RWPE1 (cell line): ENCODE measurements around the gene ELFN2.

Source experiments
- CTCF ChIA-PET: fragments of 350-600 bp; sonication (Branson Sonifier 250); formaldehyde crosslinking; extraction: SDS; loops from one replicate; lab custom pipeline; 2021; lab: Yijun Ruan, JAX
- POLR2A ChIA-PET: fragments of 400-600 bp; formaldehyde crosslinking; extraction: SDS; loops from one replicate; lab custom pipeline; 2020; ENCODE audit warnings: antibody characterized with exemption; ENCODE audit not compliant: low non-redundant PET; lab: Yijun Ruan, JAX
- DNase-seq: peaks from one replicate; pipeline ENCODE4 v3.0.0; 2012; ENCODE audit warnings: low spot score
- H3K27ac ChIP-seq: fragments of 450-650 bp; 2 replicates; pipeline ENCODE4 v1.5.1; 2017
- TF ChIP-seq, protein P1 (sequence below): fragments of 450-650 bp; conservative IDR thresholded peaks from 2 replicates; pipeline ENCODE4 v1.5.1; 2017; ENCODE audit warnings: low read depth, mild to moderate bottlenecking

ELFN2 gene

DNA sequence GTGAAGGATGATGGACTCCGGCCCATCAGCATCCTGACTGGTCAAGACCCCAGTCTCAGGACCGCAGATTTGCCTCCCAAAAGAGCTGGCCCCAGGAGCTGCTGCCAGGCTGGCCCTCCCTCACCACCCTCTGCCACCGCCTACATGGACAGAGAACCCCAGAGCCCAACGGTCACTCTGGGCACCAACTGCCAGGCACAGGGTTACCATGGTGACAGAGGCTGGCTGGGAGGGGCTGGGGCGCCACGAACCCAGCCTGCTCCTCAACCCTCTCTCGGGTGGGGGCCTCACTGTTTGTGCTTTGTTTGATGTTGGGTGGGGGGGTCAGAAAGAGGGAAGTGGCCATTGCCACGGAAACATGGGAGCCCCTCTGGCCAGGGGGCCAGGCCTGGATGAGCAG, 55.8 kb downstream of the ELFN2 start:
- CTCF ChIA-PET, result no interaction called here
- TF ChIP-seq, protein P1, sequence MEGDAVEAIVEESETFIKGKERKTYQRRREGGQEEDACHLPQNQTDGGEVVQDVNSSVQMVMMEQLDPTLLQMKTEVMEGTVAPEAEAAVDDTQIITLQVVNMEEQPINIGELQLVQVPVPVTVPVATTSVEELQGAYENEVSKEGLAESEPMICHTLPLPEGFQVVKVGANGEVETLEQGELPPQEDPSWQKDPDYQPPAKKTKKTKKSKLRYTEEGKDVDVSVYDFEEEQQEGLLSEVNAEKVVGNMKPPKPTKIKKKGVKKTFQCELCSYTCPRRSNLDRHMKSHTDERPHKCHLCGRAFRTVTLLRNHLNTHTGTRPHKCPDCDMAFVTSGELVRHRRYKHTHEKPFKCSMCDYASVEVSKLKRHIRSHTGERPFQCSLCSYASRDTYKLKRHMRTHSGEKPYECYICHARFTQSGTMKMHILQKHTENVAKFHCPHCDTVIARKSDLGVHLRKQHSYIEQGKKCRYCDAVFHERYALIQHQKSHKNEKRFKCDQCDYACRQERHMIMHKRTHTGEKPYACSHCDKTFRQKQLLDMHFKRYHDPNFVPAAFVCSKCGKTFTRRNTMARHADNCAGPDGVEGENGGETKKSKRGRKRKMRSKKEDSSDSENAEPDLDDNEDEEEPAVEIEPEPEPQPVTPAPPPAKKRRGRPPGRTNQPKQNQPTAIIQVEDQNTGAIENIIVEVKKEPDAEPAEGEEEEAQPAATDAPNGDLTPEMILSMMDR, result no peak
- no peak for DNase-seq
- no peak overlapping the region for H3K27ac ChIP-seq
- POLR2A ChIA-PET, result no interaction called here

DNA sequence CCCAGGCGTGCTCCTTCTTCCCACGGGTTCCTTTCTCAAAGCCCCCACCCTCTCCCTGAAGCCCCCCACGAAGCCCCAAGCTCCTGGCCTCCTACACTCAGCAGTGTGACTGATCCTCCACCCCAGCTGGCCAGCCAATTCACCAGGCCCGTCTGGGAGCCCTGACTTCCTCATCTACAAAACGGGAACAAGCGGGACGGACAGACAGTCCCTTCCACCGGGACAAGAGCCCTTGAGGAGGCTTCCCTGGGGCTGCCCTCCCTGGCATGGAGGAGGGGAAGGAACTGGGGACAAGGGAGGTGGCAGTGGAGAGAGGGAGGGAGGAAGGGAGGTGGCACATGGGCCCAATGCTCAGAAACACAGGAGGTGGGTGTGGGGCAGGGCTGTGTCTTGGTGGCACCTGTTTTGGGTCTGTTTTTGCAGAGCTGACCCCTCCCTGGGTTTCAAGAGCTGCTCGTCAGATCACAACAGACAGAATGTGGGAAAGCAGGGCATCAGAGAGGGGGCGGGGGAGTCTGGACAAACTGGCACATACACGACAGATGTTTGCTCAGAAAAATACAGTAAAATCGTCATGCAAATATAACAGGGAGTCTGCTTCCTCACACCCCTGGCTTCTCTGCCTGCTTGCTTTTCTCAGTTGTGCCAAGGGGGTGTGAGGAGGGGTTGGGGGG, 56.8 kb downstream of the ELFN2 start:
- TF ChIP-seq, protein P1, result no peak
- POLR2A ChIA-PET, result no interaction called here
- no peak for DNase-seq
- CTCF ChIA-PET, result interaction anchor here (0.6 kb wide), 2 partner anchors 50 to 292 kb away, joined by 3 read pairs; no protein-coding TSS in a partner anchor
- no peak overlapping the region for H3K27ac ChIP-seq

DNA sequence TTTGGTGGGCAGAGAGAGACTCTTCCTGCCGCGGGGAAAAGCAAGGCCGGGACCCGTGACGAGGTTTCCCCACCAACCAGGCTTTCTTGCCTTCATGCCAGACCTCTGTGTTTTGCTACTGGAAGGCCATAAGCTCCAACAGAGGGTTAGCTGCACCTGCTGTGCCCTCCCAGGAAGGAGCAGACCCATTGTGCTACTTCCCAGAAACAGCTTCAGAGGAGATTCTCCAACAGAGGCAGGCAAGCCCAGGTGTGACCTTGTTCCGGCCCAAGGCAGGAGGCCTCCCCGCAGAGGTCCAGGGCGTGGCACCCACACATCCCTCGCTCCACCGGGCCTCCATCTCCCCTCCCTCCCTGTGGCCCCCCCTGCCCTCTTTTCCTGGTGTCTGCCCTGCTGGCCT, 57.8 kb downstream of the ELFN2 start:
- TF ChIP-seq, protein P1, result no peak
- H3K27ac ChIP-seq, result no peak overlapping the region
- CTCF ChIA-PET, result interaction anchor here (1.0 kb wide), 1 partner anchor 13 kb away, joined by 3 read pairs; no protein-coding TSS in a partner anchor
- POLR2A ChIA-PET, result no interaction called here
- no peak for DNase-seq

DNA sequence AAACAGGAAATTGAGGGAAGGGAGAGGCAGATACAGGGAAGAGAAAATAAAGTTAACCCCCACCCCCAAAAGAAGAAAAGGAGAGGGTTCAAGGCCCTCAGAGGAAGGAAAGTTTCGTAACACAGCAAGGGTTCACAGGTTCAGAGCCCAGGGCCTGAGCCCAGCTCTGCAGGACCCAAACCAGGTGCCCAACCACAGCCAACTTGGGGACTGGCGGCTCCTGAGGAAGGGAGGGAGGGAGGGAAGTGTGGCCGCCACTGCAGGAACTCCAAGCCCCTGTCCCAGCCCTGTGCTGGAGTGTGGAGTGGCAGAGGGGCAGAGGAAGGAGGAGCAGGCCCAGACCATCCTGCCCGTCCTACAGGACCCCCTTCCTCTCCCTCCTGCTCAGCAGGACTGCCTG, 59.2 kb downstream of the ELFN2 start:
- CTCF ChIA-PET, result no interaction called here
- POLR2A ChIA-PET, result no interaction called here
- DNase-seq, result no peak
- TF ChIP-seq, protein P1, result no peak
- H3K27ac ChIP-seq, result no peak overlapping the region

DNA sequence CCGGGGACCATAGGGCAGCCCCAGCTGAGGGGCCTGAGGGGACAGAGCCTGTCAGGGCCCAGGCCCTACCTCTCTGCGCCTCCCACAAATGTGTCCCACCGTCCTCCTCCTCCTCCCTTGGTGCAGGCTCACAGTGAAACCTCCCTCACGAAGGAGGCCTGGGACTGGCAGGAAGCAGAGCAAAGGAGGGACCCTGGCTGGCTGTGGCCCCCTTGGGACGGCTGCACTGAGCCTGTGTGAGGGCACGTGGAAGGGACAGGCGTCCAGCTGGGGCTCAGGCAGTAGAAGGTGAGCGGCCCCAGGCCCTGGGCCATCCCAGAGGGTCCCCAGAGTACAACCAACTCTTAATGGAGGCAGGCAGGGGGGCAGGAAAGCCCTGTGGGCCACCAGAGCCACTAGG, 60.7 kb downstream of the ELFN2 start:
- peak overlapping the region; percentile 12; the same call in 1 of the 2 replicates for H3K27ac ChIP-seq
- ChIA-PET CTCF (no interaction called here), POLR2A (no interaction called here)
- DNase-seq, result no peak
- TF ChIP-seq, protein P1, result no peak

DNA sequence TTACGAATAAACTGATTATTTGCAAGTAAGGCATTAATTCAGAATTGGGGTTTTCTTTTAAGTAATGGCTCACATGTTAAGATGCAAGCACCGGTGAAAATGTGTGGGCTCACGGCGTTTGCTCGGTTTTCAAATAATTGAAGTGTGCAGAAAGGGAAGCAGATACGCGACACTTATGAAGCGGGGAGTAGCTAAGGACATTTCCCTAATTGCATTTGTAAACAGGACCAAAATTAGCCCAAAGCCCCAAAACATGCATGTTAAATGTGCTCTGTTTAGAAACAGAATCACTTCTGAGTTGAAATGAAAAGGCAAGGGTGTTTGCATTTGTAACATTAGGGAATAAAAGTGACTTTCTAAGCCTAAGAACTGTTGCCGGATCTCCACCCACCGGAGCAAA, 61.3 kb downstream of the ELFN2 start:
- POLR2A ChIA-PET, result no interaction called here
- TF ChIP-seq, protein P1, result no peak
- CTCF ChIA-PET, result interaction anchor here (0.6 kb wide), 1 partner anchor 41 kb away, joined by 5 read pairs; no protein-coding TSS in a partner anchor
- DNase-seq, result no peak
- H3K27ac ChIP-seq, result peak overlapping the region; percentile 12; the same call in 1 of the 2 replicates
